HG03097 (cell line): ENCODE measurements around the gene MYL6B.
"Not testable (repeated sequence)": the region's sequence is repeated elsewhere in the genome, so short reads cannot be mapped to it uniquely, and the experiment has no call there.

ENCODE experiments used
- ATAC-seq: cut with Tn5 transposase; IDR thresholded peaks from one replicate; pipeline ENCODE4 v1.9.1; 2021; ENCODE audit not compliant: unreplicated experiment, low FRiP score

The MYL6B gene

GRCh38 chr12:56152132-56152755, at the start of gene MYL6B:
TSS of gene MYL6B (plus strand) at chr12:56152587. CDS start at chr12:56153919, 1,332 bp downstream.
- peak; percentile 76 for ATAC-seq

- ATAC-seq, result no peak
Observed at GRCh38 chr12:56102683-56103065, 49.7 kb upstream of the MYL6B start.

DNA sequence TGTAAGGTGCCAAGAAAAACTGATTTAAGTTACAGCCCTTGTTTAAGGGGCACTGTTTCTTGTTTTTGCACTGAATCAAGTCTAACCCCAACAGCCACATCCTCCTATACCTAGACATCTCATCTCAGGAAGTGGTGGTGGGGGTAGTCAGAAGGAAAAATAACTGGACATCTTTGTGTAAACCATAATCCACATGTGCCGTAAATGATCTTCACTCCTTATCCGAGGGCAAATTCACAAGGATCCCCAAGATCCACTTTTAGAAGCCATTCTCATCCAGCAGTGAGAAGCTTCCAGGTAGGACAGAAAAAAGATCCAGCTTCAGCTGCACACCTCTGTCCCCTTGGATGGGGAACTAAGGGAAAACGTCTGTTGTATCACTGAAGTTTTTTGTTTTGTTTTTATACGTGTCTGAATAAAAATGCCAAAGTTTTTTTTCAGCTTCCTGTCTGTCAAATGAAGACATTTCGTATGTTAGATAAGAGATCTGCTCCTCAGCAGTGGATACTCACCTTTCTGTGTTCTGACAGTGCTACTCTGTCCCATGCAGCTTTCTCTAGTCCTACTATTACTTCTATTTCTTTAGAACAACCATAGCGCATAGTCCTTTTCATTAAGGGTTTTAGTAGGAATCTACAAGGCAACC, 49.2 kb upstream of the MYL6B start:
- no peak for ATAC-seq

- ATAC-seq, result no peak
Observed at GRCh38 chr12:56103823-56104108, 48.6 kb upstream of the MYL6B start.

DNA sequence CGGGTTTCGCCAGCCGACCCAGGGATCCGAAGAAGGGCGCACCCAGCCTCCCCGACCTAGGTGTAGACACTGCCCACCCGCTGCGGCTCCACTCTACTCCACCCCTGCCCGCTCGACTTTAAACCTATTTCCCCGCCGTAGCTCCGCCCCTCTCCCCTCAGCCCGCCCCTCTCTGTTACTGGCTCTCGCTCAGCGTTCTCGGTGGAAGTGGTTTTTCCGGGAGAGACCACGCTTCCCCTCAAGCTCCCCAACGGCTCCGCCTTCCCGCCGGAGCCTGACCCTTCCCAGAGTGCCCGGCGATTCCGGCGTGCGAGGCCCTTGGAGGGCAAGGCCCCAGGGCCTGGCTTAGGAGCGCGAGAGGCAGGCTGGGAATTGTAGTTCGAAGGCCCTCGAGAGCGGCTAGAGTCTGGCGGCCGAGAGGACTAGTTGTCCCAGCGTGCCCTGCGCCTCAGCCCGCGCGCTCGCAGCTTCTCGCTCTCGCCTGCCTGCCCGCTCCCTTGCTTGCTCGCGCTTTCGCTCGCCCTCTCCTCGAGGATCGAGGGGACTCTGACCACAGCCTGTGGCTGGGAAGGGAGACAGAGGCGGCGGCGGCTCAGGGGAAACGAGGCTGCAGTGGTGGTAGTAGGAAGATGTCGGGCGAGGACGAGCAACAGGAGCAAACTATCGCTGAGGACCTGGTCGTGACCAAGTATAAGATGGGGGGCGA, 48.1 kb upstream of the MYL6B start, which contains the start of gene PA2G4:
Gene PA2G4 (plus strand): TSS at position 451 of the 706 bp plus-strand sequence. CDS start 179 bp downstream, at position 630.
- ATAC-seq, result peak; percentile 97

GRCh38 chr12:56104815-56105608, 47.4 kb upstream of the MYL6B start:
- ATAC-seq, result peak; percentile 4

DNA sequence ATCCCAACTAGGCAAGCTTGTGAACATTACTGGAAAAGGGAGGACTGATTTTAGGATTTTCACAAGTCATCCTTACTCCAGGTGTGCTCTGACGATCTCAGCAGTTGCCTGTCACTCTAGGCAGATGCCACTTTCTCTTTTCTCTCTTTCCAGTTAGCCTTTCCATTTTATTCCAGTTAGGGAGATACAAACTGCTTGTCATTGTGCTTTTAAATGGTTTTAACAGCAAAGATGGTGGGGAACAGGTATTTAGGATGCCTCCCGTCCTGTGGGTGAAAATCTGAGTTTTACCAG, 46.8 kb upstream of the MYL6B start:
- ATAC-seq, result no peak

- ATAC-seq, result no peak
Observed at GRCh38 chr12:56107242-56107641, 45.1 kb upstream of the MYL6B start.

- no peak for ATAC-seq
Observed at GRCh38 chr12:56110571-56110970, 41.8 kb upstream of the MYL6B start.

GRCh38 chr12:56114084-56114483, 38.3 kb upstream of the MYL6B start:
- ATAC-seq, result no peak

DNA sequence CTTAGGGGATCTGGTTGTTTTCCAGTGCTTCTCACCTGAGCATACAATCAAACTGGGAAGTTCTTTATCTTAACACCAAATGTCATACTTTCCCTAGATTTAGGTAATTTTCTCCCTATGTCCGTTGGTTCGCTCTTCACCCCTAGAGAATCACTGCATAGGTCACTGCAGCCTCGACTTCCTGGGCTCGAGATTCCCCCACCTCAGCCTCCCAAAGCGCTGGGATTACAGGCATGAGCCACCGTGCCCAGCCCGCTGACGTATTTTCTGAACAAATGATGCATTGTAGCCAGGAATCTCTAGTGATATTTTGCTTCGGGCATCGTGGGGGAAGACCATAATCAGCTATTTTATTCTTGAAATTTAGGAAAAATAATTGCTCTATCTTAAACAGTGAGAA, 37.1 kb upstream of the MYL6B start:
- no peak for ATAC-seq

DNA sequence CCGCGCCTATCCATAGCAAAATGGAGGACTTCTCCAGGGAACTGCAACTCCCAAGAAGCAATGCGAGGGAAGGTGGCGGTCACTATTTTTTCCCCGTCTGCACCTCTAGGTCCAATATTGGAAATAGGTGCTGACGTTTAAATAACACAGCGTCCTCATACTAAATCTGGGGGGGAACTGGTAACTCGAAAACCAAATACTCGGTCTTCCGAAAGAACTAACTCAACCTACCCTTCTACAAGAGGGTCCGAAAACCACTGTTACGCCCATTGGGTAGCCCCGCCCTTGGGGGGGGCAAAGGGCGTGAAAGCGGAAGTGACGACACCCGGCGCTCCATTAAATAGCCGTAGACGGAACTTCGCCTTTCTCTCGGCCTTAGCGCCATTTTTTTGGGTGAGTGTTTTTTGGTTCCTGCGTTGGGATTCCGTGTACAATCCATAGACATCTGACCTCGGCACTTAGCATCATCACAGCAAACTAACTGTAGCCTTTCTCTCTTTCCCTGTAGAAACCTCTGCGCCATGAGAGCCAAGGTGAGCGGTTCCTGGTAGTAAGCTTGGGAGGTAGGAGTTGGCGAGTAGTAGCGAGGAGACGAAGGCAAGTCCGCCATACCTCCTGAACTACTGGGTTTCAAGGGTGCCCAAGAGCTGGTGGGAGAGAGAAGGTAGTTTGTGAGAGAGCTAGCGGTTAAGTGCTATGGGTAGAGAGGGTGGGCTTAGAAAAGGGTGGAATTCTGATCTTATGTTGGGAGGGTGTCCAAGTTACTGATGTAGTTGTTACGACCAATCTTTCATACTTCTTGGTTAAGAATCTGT, 35.9 kb upstream of the MYL6B start, which contains the start of gene RPL41:
Gene RPL41 (plus strand): TSS at position 367 of the 815 bp plus-strand sequence.
- ATAC-seq, result peak; percentile 45

DNA sequence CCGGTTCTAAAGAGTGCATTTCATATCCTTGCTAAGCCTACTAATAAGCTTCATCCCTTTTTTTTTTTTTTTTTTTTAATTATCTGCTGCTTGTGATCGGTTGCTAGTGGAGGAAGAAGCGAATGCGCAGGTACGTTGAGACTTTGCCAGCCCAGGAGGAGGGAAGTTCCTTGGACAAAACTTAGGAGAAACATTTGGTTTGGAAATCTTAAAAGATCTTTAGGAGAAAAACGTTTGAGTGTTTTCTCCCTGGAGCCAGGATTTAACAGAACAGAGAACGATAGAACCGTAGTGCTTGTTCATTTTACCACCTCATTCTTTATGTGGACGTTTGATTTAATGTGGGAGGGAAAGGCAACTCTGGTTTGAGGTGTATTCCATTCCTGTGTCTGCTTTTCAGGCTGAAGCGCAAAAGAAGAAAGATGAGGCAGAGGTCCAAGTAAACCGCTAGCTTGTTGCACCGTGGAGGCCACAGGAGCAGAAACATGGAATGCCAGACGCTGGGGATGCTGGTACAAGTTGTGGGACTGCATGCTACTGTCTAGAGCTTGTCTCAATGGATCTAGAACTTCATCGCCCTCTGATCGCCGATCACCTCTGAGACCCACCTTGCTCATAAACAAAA, 35.2 kb upstream of the MYL6B start:
- not testable (repeated sequence) for ATAC-seq

DNA sequence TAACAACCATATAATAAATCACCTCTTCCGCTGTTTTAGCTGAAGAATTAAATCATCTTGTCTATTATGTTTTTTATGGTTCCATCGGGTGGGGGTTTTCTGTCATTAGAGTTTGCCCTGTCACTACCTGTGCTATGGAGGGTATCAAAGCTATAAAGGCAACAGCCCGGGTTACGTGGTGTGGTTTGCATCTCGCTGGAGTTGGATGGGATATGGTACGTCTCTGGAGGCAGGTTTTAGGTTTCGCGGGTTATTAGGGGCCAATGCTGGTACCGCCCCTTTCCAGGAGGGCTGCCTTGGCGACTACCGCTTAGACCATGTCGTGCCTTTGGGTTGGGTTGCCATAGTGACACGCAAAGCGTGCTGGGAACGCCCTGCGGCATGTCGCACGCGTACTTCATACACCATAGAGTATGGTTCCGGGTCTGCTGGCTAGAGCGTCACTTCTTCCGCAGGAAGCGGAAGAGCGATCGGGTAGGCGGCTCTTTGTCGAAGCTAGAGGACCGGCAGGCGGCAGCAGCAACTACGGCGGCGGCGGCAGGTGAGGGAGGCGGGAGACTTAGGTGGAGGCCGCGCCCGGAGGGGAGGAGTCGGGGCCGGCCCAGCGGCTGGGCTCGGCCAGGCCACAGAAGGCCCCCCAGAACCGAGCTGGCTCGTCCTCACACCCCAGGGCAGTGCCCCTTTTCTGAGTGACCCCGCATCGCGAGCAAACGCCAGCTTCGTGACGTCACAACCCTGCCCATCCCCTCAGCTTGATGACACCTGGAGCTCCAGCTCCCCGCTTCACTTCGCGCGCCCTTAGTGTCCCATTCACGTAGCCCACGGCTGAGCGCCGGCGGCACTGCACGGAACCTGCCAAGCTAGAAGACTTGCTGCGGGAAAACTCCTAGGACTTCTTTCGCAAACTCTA, 34.4 kb upstream of the MYL6B start, which contains the start of gene ZC3H10:
Gene ZC3H10 (plus strand): TSS at position 489 of the 910 bp plus-strand sequence. CDS start 2,297 bp downstream, outside the sequence.
- ATAC-seq, result peak; percentile 82

GRCh38 chr12:56118688-56119357, 33.6 kb upstream of the MYL6B start:
- ATAC-seq, result no peak

DNA sequence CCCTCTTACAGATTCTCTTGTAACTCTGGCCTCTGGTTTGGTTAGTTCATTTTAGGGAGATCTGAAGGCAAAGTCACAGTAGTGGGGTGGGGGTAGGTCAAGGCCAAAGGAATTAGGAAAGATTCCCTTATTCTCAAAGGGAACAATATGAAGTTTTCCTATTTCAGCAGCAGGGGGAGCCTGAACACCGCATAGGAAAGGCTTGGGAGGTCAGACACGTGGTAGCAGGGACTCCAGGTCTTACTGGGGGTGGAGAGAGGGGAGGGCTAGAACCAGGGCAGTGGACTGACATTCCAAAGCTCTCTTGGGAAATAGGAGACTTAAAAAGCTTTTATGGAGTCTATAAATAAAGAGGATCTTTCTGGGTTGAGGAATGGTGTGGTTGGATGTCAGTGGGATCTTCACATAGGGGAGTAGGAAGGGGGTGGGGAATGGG, 33.0 kb upstream of the MYL6B start:
- ATAC-seq, result no peak

- ATAC-seq, result no peak
Observed at GRCh38 chr12:56120158-56120846, 32.1 kb upstream of the MYL6B start.
